ENCODE data around the gene GINS2. TPM values are rescaled to one million over a fixed set of nuclear protein-coding genes. Genes with fewer than 3 reads are reported as not detected.

GINS2 gene
- total and polyA plus RNA-seq, 2 experiments from 2014 or later: 40.5 to 44.4 TPM

GRCh38 chr16:85629853-85630252 lies 58.9 kb downstream of the GINS2 start (continued):
- no peak for TF ChIP-seq ZNF331 (CRISPR knock-in tag; IDR thresholded peaks at IDR 0.05; ENCODE audit: low read depth)
- TF ChIP-seq JUNB (IDR thresholded peaks at IDR 0.05; ENCODE audit: unreplicated experiment): no peak
- TF ChIP-seq EZH2phosphoT487 (IDR thresholded peaks at IDR 0.05; ENCODE audit: unreplicated experiment): no peak

GRCh38 chr16:85629326-85629725 lies 59.4 kb downstream of the GINS2 start:
- peaks cover 15% of the 10 kb centered on the region for H3K9me3 Mint-ChIP-seq
- H3K36me3 Mint-ChIP-seq (ENCODE audit: low read depth): peaks cover 31% of the 10 kb centered on the region
- DNase-seq (ENCODE audit: low spot score) (no peak), ATAC-seq (no peak)
- peaks cover 20% of the 10 kb centered on the region for H3K27me3 Mint-ChIP-seq (ENCODE audit: insufficient read depth, low read depth, poor library complexity)
- Histone ChIP-seq H3F3A (replicated peaks; ENCODE audit: low read depth) (peaks cover 13% of the 10 kb centered on the region; the same call in 1 of the 2 replicates), H3K4me2 (no peak overlapping the region), H3K27ac (ENCODE audit: low read depth) (no peak overlapping the region), H3K79me2 (replicated peaks; ENCODE audit: insufficient read depth) (peaks cover 100% of the 10 kb centered on the region), H3K9me2 (ENCODE audit: insufficient read depth) (no peaks in the 10 kb centered on the region), H3K36me3 (ENCODE audit: insufficient read depth) (no peaks in the 10 kb centered on the region), H4K20me1 (replicated peaks; ENCODE audit: insufficient read depth) (peaks cover 76% of the 10 kb centered on the region), H3K27me3 (ENCODE audit: insufficient read depth) (no peaks in the 10 kb centered on the region), H2AFZ (no peak overlapping the region), H3K4me3 (no peak overlapping the region), H3K4me1 (ENCODE audit: insufficient read depth) (peaks cover 11% of the 10 kb centered on the region; the same call in 1 of the 2 replicates)
- H3K4me1 Mint-ChIP-seq: peaks cover 38% of the 10 kb centered on the region
- TF ChIP-seq EZH2 (IDR thresholded peaks at IDR 0.05; ENCODE audit: low read depth, unreplicated experiment) (no peak), ZNF462 (CRISPR knock-in tag; IDR thresholded peaks at IDR 0.05) (no peak), ZNF114 (CRISPR knock-in tag; IDR thresholded peaks at IDR 0.05) (no peak), STAT1 (IDR thresholded peaks at IDR 0.05; ENCODE audit: unreplicated experiment) (no peak), EZH2phosphoT487 (IDR thresholded peaks at IDR 0.05; ENCODE audit: unreplicated experiment) (no peak), JUNB (IDR thresholded peaks at IDR 0.05; ENCODE audit: unreplicated experiment) (no peak), ETS1 (IDR thresholded peaks at IDR 0.05) (no peak), CTCF (conservative IDR thresholded peaks at IDR 0.05; ENCODE audit: low read depth in 2 of 2) (no peak), POLR2AphosphoS5 (IDR thresholded peaks at IDR 0.05; ENCODE audit: low read depth) (no peak), CREB1 (CRISPR knock-in tag; IDR thresholded peaks at IDR 0.05; ENCODE audit: low read depth) (no peak), ZNF331 (CRISPR knock-in tag; IDR thresholded peaks at IDR 0.05; ENCODE audit: low read depth) (no peak), REST (IDR thresholded peaks at IDR 0.05; ENCODE audit: unreplicated experiment) (no peak)
- H3K27ac Mint-ChIP-seq: no peak overlapping the region; the same call in 1 of the 2 replicates
- no peak overlapping the region for H3K4me3 Mint-ChIP-seq
